Mammary epithelial cell (primary cell): ENCODE results near the gene PLTP.
"Not testable (repeated sequence)": the region's sequence is repeated elsewhere in the genome, so short reads cannot be mapped to it uniquely, and the experiment has no call there.

ENCODE experiments used
- CTCF ChIP-seq, 2 donors: IDR thresholded peaks in 1 of 2; conservative IDR thresholded peaks in 1 of 2; 2 replicates each; pipeline ENCODE4 v1.5.1; 2011 to 2012; ENCODE audit warnings: inconsistent platforms in 2 of 2, low read length in 2 of 2, mild to moderate bottlenecking in 2 of 2, control low read depth in 1 of 2, low read depth in 1 of 2; ENCODE audit not compliant: insufficient read depth in 1 of 2; ENCODE audit errors: extremely low read depth in 1 of 2
- EZH2 ChIP-seq: IDR thresholded peaks from 2 replicates; pipeline ENCODE4 v1.6.1; 2012; ENCODE audit warnings: low read length, inconsistent platforms, borderline replicate concordance

GRCh38 chr20:45931680-45932079, 19.7 kb upstream of the PLTP start:
- TF ChIP-seq CTCF (conservative IDR thresholded peaks at IDR 0.05 in 1 of 2, IDR thresholded peaks at IDR 0.05 in 1 of 2; ENCODE audit: extremely low read depth in 1 of 2, insufficient read depth in 1 of 2, low read depth in 1 of 2, low read length in 2 of 2); EZH2: not testable (repeated sequence)
